GM12878 (cell line): ENCODE results near the gene AP1S1. TPM values are rescaled to one million over a fixed set of nuclear protein-coding genes. Genes with fewer than 3 reads are reported as not detected.

Source experiments
- ATAC-seq: fragments of 200-7000 bp; cut with Tn5 transposase; 3 replicates; pipeline ENCODE4 v1.9.1; 2020; ENCODE audit warnings: mild to moderate bottlenecking, moderate library complexity
- BruUV-seq: library from RNA; stranded (reverse); fragments of 400-500 nt; replicated peaks from 2 replicates; lab custom pipeline; 2021; lab: Mats Ljungman, UMichigan
- CTCF ChIA-PET: fragments of 300-600 bp; sonication (Branson Sonifier 250); formaldehyde crosslinking; extraction: SDS; loops from one replicate; lab custom pipeline; 2021; ENCODE audit warnings: inconsistent platforms; lab: Yijun Ruan, JAX
- POLR2A ChIA-PET: fragments of 350-600 bp; formaldehyde crosslinking; extraction: SDS; loops from one replicate; lab custom pipeline; 2021; ENCODE audit warnings: inconsistent platforms; lab: Charles Lee
- RAD21 ChIA-PET: fragments of 300-600 bp; sonication (Branson Sonifier 250); formaldehyde crosslinking; loops from one replicate; lab custom pipeline; 2023; ENCODE audit warnings: antibody characterized with exemption; ENCODE audit not compliant: unreplicated experiment; lab: Charles Lee
- SMC1A ChIA-PET: fragments of 300-600 bp; sonication (Branson Sonifier 250); formaldehyde crosslinking; loops from one replicate; lab custom pipeline; 2023; ENCODE audit not compliant: unreplicated experiment, uncharacterized antibody; lab: Charles Lee
- DNase-seq: peaks from one replicate; pipeline ENCODE4 v3.0.0-alpha.2; 2011; ENCODE audit warnings: low read depth, low spot score
- FAIRE-seq: peaks from 3 replicates; lab custom pipeline; 2011; peaks lifted over from hg19 to GRCh38; lab: Jason Lieb, UNC
- H2AFZ ChIP-seq: 2 replicates; pipeline ENCODE4 v1.6.0; 2011; ENCODE audit warnings: low read depth, low read length, control low read depth; ENCODE audit not compliant: control insufficient read depth
- H3K27ac ChIP-seq: 2 replicates; pipeline ENCODE4 v1.5.1; 2011; ENCODE audit warnings: control low read depth; ENCODE audit not compliant: control insufficient read depth, insufficient read depth
- H3K27me3 ChIP-seq, 2 experiments: replicated peaks in 1 of 2; 2 replicates each; pipeline versions ENCODE4 v1.6.0 to v1.6.1; 2011; ENCODE audit warnings: low read length in 1 of 2; ENCODE audit not compliant: control insufficient read depth in 2 of 2, insufficient read depth in 2 of 2
- H3K36me3 ChIP-seq, 2 experiments: 2 replicates each; pipeline ENCODE4 v1.5.1; 2011; ENCODE audit warnings: low read length in 1 of 2; ENCODE audit not compliant: control insufficient read depth in 2 of 2, insufficient read depth in 2 of 2
- H3K4me1 ChIP-seq: 2 replicates; pipeline ENCODE4 v1.6.1; 2011; ENCODE audit warnings: mild to moderate bottlenecking, low read length, moderate library complexity, mixed read lengths; ENCODE audit not compliant: control insufficient read depth, insufficient read depth
- H3K4me2 ChIP-seq: 2 replicates; pipeline ENCODE4 v1.6.0; 2011; ENCODE audit warnings: control low read depth; ENCODE audit not compliant: control insufficient read depth, insufficient read depth
- H3K4me3 ChIP-seq: fragments of 200-600 bp; sonication (generic); 2 replicates; pipeline ENCODE4 v1.5.1; 2016
- H3K79me2 ChIP-seq: 2 replicates; pipeline ENCODE4 v1.6.0; 2011; ENCODE audit warnings: low read length; ENCODE audit not compliant: control insufficient read depth, insufficient read depth
- H3K9ac ChIP-seq: 2 replicates; pipeline ENCODE4 v1.8.0; 2011; ENCODE audit warnings: low read length, control low read depth, mixed read lengths; ENCODE audit not compliant: control insufficient read depth, insufficient read depth
- H3K9me3 ChIP-seq: replicated peaks from 3 replicates; pipeline ENCODE4 v1.5.1; 2011; ENCODE audit warnings: mild to moderate bottlenecking, low read length; ENCODE audit not compliant: control insufficient read depth, insufficient read depth
- H4K20me1 ChIP-seq: 2 replicates; pipeline ENCODE4 v1.6.0; 2011; ENCODE audit not compliant: control insufficient read depth, insufficient read depth
- FOXK2 ChIP-seq: fragments of 450-650 bp; IDR thresholded peaks from 2 replicates; pipeline ENCODE4 v1.6.1; 2017; ENCODE audit warnings: mild to moderate bottlenecking, moderate library complexity
- GATAD2B ChIP-seq: fragments of 450-650 bp; conservative IDR thresholded peaks from 2 replicates; pipeline ENCODE4 v1.6.1; 2017; ENCODE audit warnings: low read depth, mild to moderate bottlenecking, moderate library complexity
- IKZF1 ChIP-seq: fragments of 450-650 bp; conservative IDR thresholded peaks from 2 replicates; pipeline ENCODE4 v1.6.1; 2017; ENCODE audit warnings: antibody characterized with exemption, mild to moderate bottlenecking
- IKZF2 ChIP-seq, 2 experiments: fragments of 450-650 bp; IDR thresholded peaks; 2 replicates each; pipeline ENCODE4 v1.6.1; 2017; ENCODE audit warnings: mild to moderate bottlenecking in 2 of 2, moderate library complexity in 2 of 2
- PAX5 ChIP-seq: IDR thresholded peaks from 2 replicates; pipeline ENCODE4 v1.6.1; 2011; ENCODE audit warnings: low read depth, low read length, borderline replicate concordance
- RUNX3 ChIP-seq: IDR thresholded peaks from 2 replicates; pipeline ENCODE4 v1.6.1; 2012; ENCODE audit warnings: low read length, inconsistent platforms
- SP1 ChIP-seq: IDR thresholded peaks from one replicate; pipeline ENCODE4 v1.6.1; 2011; ENCODE audit warnings: low read depth, low read length
- SPI1 ChIP-seq: IDR thresholded peaks from 2 replicates; pipeline ENCODE4 v1.6.1; 2011; ENCODE audit warnings: low read depth, mild to moderate bottlenecking, low read length, moderate library complexity, borderline replicate concordance; ENCODE audit not compliant: insufficient read depth
- ZNF384 ChIP-seq: IDR thresholded peaks from 2 replicates; pipeline ENCODE4 v1.6.1; 2012; ENCODE audit warnings: low read depth, mild to moderate bottlenecking, low read length, improper control_type of control experiment, borderline replicate concordance
- WGBS: methylation state at CpG from one replicate; pipeline ENCODE4 v1.1.6; 2016; ENCODE audit warnings: low lambda C conversion rate; ENCODE audit not compliant: insufficient replicate concordance, insufficient coverage; ENCODE audit errors: missing lambda C conversion rate; 5-methylcytosine and 5-hydroxymethylcytosine counted together
- in situ Hi-C: fragments of 300-500 bp; cut with MboI; formaldehyde crosslinking; loops from 9 replicates; pipeline ENCODE4 v1.14.3; 2018; ENCODE audit warnings: mixed read lengths
- intact Hi-C: fragments of 100-400 bp; cut with micrococcal nuclease; formaldehyde crosslinking; loops from one replicate; pipeline ENCODE4 v1.14.2; 2022; ENCODE audit not compliant: unreplicated experiment
- polyA plus RNA-seq, 11 experiments: library from polyadenylated mRNA; depleted of rRNA in 4 of 11; unstranded in 6 of 11; stranded (reverse) in 5 of 11; fragments of >200 nt; fragmentation: Nextera tagmentation in 4 of 11; fragmentation: Illumina TruSeq in 1 of 11; extraction: Ambion mirVana in 4 of 11; extraction: Trizol in 1 of 11; gene quantifications; 1 replicate in 1 of 11; 2 replicates in 10 of 11; pipeline versions ENCODE4 v1.2.1 to v1.2.3, GENCODE V29; 2011 to 2016; ENCODE audit warnings: inconsistent platforms in 2 of 11, missing spikeins in 2 of 11, low read depth in 1 of 11
- total RNA-seq, 4 experiments: library from RNA; depleted of rRNA in 3 of 4; stranded (reverse); fragments of >200 nt in 3 of 4; fragmentation: Illumina TruSeq in 1 of 4; extraction: Trizol in 1 of 4; gene quantifications; 2 replicates each; pipeline versions ENCODE4 v1.2.1 to v1.2.3, GENCODE V29; 2013 to 2021
- TF ChIP-seq, protein P1 (sequence below): fragments of 450-650 bp; conservative IDR thresholded peaks from 2 replicates; pipeline ENCODE4 v1.6.1; 2017; ENCODE audit warnings: mild to moderate bottlenecking, moderate library complexity

The AP1S1 gene
- total and polyA plus RNA-seq, 10 of the 15 experiments (the other 5 are each of a cell fraction or from before 2014, with no cell fraction given), result 2.5 to 121 (median 54.9) TPM

DNA sequence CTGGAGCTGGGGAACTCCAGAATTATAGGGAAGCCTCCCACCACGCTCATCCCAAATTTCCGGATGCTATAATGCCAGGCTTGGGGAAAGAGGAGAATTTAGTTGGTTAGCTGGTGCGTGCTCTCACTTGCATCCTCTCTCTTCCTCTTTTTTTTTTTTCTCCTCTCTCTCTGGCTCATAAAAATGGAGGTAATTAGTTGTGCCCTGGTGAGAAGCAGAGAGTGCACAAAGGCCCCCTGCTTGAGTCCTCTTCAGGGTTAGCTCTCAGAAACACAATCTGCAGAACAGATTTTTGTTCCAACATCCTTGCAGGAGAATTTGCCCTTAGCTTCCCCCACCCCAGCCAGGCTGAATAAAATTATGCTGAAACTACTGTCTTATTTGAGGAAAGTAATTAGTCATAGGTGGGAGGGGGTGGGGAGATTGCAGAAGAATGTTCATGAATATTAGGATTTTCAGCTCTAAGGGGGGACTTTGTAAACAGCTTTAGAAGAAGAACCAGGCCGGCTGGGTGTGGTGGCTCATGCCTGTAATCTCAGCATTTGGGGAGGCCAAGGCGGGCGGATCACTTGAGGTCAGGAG is 19.8 kb upstream of the AP1S1 start:
- TF ChIP-seq IKZF1 (0 out of 2 replicates have a peak, but pooled peaks have one; percentile 17), PAX5 (no peak), ZNF384 (peak; percentile 69; the same call in 1 of the 2 replicates), IKZF2 (IDR thresholded peaks at IDR 0.05) (peak in 1 of 2 experiments; percentile 28; a peak in 1 of 4 replicates), FOXK2 (no peak), SP1 (no peak), GATAD2B (no peak), SPI1 (peak; percentile 68; the same call in 1 of the 2 replicates), RUNX3 (no peak)
- TF ChIP-seq, protein P1, sequence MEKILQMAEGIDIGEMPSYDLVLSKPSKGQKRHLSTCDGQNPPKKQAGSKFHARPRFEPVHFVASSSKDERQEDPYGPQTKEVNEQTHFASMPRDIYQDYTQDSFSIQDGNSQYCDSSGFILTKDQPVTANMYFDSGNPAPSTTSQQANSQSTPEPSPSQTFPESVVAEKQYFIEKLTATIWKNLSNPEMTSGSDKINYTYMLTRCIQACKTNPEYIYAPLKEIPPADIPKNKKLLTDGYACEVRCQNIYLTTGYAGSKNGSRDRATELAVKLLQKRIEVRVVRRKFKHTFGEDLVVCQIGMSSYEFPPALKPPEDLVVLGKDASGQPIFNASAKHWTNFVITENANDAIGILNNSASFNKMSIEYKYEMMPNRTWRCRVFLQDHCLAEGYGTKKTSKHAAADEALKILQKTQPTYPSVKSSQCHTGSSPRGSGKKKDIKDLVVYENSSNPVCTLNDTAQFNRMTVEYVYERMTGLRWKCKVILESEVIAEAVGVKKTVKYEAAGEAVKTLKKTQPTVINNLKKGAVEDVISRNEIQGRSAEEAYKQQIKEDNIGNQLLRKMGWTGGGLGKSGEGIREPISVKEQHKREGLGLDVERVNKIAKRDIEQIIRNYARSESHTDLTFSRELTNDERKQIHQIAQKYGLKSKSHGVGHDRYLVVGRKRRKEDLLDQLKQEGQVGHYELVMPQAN, result no peak
- TF ChIP-seq, all 136 proteins: peak for 4
- H3K36me3 ChIP-seq, result no peaks in the 10 kb centered on the region
- H3K4me3 ChIP-seq, result no peak overlapping the region
- H3K9ac ChIP-seq, result no peak overlapping the region
- in situ Hi-C loops, result no loop called here
- no peak for DNase-seq
- H3K9me3 ChIP-seq, result no peaks in the 10 kb centered on the region
- no peak overlapping the region for H3K4me2 ChIP-seq
- RAD21 ChIA-PET, result interaction anchor here (0.6 to 2.3 kb wide), 8 partner anchors 9 to 148 kb away, joined by 3 to 13 read pairs (median 4); partner anchors contain the start of genes FIS1 and TRIM56
- CTCF ChIA-PET, result interaction anchor here (0.7 to 3.4 kb wide), 8 partner anchors 8 to 240 kb away, joined by 3 to 21 read pairs (median 6); partner anchors contain the start of gene VGF
- no peaks in the 10 kb centered on the region for H4K20me1 ChIP-seq
- SMC1A ChIA-PET, result interaction anchor here (0.9 to 3.1 kb wide), 5 partner anchors 9 to 57 kb away, joined by 3 to 12 read pairs (median 4); no protein-coding TSS in a partner anchor
- 24% methylated on average over 6 of the region's 6 CpGs for WGBS
- H3K79me2 ChIP-seq, result no peaks in the 10 kb centered on the region
- H3K4me1 ChIP-seq, result peaks cover 3% of the 10 kb centered on the region
- H3K27ac ChIP-seq, result no peak overlapping the region
- ATAC-seq, result no peak
- POLR2A ChIA-PET, result interaction anchor here (2.5 kb wide), 1 partner anchor 11 kb away, joined by 12 read pairs; no protein-coding TSS in a partner anchor
- intact Hi-C loops, result no loop called here
- H2AFZ ChIP-seq, result no peak overlapping the region
- no TSS peak for BruUV-seq
- peaks cover 0 to 2% of the 10 kb centered on the region in 2 experiments; a peak in 2 of 4 replicates for H3K27me3 ChIP-seq
- no peak for FAIRE-seq
